Memory B cell (primary cell): ENCODE measurements around the gene RFC4.

Experiments used
- ATAC-seq: fragments of 150-1000 bp; cut with Tn5 transposase; 2 replicates; pipeline ENCODE4 v1.10.0; 2021; ENCODE audit warnings: low read depth, mild to moderate bottlenecking, moderate library complexity
- DNase-seq, 2 donors: peaks; one replicate each; pipeline ENCODE4 v3.0.0; 2022; ENCODE audit warnings: low spot score in 2 of 2
- H3K27ac Mint-ChIP-seq: one replicate; pipeline ENCODE4 v1.8.0; 2022; ENCODE audit warnings: mild to moderate bottlenecking, moderate library complexity, mixed read lengths
- H3K27me3 Mint-ChIP-seq: one replicate; pipeline ENCODE4 v1.8.0; 2022; ENCODE audit warnings: mixed read lengths
- H3K36me3 Mint-ChIP-seq: one replicate; pipeline ENCODE4 v1.8.0; 2022; ENCODE audit warnings: mild to moderate bottlenecking, mixed read lengths
- H3K4me1 Mint-ChIP-seq: one replicate; pipeline ENCODE4 v1.8.0; 2022; ENCODE audit warnings: mixed read lengths
- H3K4me3 Mint-ChIP-seq: one replicate; pipeline ENCODE4 v1.8.0; 2022; ENCODE audit warnings: mild to moderate bottlenecking, moderate library complexity, mixed read lengths
- H3K9me3 Mint-ChIP-seq: one replicate; pipeline ENCODE4 v1.8.0; 2022; ENCODE audit warnings: mixed read lengths

The RFC4 gene

DNA sequence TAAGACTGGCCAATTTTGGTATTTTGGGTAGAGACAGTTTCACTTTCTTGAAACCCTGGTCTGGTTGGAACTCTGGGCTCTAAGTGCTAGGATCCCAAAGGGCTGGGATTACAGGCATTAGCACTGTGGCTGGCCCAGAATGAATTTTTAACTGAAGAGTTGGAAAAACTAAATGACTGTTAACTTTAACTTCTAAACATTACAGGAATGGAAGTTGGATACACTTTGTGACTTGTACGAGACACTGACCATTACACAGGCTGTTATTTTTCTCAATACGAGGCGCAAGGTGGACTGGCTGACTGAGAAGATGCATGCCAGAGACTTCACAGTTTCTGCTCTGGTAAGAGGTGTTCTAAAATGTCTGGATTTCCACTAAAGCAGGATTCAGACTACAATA is 19.4 kb downstream of the RFC4 start:
- Mint-ChIP-seq H3K4me1 (peaks cover 46% of the 10 kb centered on the region), H3K27me3 (no peaks in the 10 kb centered on the region), H3K27ac (peak overlapping the region; percentile 97), H3K9me3 (no peaks in the 10 kb centered on the region), H3K4me3 (peak overlapping the region; percentile 60), H3K36me3 (peaks cover 47% of the 10 kb centered on the region)
- DNase-seq (no peak), ATAC-seq (no peak)

DNA sequence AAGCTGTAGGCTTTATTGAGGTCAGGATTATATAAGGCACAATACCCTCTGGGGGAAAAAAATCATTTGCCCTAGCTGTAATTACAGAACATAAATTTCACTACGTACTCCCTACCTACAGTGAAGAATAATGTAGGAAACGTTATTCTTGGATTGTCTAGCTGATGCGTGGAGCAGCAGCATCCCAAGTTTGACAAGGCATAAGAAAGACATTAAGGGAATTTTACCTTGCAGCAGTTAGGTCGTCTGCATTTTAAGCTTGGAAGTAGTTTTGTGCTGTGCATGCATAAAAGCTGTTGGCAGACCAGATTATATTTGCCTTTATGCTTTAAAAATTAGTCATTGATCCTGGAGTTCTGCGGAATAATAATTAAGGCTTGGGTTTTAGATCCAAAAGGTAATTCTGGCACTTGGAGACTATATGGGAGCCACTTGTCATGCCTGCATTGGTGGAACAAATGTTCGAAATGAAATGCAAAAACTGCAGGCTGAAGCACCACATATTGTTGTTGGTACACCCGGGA is 20.7 kb downstream of the RFC4 start:
- no peaks in the 10 kb centered on the region for H3K9me3 Mint-ChIP-seq
- no peak for ATAC-seq
- peaks cover 44% of the 10 kb centered on the region for H3K36me3 Mint-ChIP-seq
- peak overlapping the region; percentile 97 for H3K27ac Mint-ChIP-seq
- DNase-seq: no peak
- H3K27me3 Mint-ChIP-seq: no peaks in the 10 kb centered on the region
- H3K4me3 Mint-ChIP-seq: peak overlapping the region; percentile 91
- H3K4me1 Mint-ChIP-seq: peaks cover 44% of the 10 kb centered on the region

DNA sequence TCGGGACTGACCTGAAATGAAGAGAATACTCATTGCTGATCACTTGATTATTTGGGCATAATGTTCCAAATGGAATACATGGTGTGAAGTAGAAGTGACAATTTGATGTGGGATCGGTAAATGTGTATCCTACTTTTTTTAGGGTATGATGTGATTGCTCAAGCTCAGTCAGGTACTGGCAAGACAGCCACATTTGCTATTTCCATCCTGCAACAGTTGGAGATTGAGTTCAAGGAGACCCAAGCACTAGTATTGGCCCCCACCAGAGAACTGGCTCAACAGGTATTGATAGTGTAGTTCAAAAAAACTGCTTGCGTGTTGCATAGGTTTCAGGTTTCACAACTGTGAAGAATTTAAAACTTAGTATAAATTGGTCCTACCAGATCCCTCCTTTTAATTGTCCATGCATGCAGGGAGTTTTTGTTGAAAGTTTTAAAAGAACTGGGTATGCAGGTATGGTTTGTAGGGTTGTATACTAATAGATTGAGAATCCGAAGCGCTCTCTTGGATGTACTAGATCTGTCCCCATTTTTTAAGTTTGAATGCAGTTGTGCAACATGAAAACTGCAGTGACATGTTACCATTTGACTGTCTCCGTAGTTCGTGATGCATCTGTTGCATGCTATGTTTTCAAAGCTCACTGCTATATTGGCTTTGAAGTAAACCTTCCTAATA is 21.3 kb downstream of the RFC4 start:
- Mint-ChIP-seq H3K9me3 (no peaks in the 10 kb centered on the region), H3K27me3 (no peaks in the 10 kb centered on the region)

DNA sequence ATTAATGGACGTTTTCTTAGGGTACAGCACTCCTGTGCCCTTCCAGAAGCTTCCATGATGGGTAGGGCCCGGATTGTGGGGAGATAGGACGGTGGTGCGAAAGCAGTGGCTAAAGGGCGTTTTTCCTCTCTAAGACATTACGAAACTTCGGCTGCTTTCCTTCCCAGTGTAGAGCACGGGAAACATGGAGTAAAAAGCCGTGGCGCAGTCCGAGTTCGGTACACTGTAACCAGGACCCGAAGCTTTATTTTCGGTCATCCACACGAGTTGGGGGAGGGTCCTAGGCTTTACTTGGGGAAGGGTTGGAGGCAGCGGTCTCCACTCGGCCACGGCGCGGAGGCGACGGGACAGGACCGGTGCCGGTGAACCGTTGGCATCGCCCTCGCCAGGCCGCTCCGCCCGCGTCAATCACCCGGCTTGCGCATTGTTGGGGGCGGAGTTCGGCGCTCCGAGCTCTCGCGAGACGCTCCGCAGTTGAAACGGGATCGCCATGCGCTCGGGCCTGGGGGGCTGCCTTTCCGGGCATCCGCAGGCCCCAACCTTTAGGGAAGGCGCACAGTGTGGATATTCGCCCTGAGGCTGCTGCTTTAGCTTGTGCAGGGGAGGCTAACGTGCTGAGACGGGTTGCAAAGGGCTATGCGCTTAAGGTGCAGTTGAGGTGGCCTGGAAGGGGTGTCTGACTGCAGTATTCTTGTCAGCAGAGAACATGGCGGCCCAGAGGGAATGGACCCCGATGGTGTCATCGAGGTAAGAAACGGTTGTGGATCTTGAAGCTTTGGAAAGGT is 22.4 kb downstream of the RFC4 start:
- Mint-ChIP-seq H3K36me3 (peaks cover 40% of the 10 kb centered on the region), H3K27ac (peak overlapping the region; percentile 97), H3K9me3 (no peaks in the 10 kb centered on the region), H3K4me1 (peaks cover 40% of the 10 kb centered on the region), H3K4me3 (peak overlapping the region; percentile 91), H3K27me3 (no peaks in the 10 kb centered on the region)
- ATAC-seq (peak; percentile 70), DNase-seq (peak; percentile 82 to 88)

More for the DNA sequence above, 21.3 kb downstream of the RFC4 start:
- H3K36me3 Mint-ChIP-seq: peaks cover 44% of the 10 kb centered on the region
- DNase-seq (no peak), ATAC-seq (no peak)
- H3K4me1 Mint-ChIP-seq: peaks cover 44% of the 10 kb centered on the region
- peak overlapping the region; percentile 91 for H3K4me3 Mint-ChIP-seq
- H3K27ac Mint-ChIP-seq: peak overlapping the region; percentile 97

DNA sequence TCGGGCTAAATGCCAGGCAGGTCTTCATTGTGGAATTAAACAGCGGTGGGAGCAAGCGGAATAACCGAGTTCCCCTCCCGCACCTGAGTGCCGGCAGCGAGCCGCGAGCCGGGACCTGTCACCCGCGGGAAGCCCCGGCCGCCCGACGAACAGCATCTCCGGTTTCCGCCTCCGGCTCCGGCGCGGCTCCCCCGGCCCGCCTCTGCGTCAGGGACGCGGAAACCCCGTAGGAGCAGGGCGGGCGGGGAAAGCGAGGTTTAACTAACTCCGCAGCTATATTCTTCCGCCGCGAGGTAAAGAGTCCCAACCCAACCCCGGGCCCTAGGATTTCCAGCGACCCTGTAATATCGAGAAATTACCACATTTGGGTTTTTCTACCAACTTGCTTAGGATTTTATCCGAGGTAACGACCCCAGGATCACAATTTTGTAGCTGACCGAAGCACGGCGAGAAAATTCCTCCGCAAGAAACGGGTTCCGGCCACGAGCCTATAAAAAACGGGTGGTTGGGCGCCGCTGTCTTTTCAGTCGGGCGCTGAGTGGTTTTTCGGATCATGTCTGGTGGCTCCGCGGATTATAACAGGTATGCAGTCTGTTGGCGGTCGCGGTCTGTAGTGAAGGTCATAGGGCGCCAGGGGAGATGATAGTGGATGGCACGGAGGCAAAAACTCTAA is 23.1 kb downstream of the RFC4 start, which contains the start of gene EIF4A2:
TSS of gene EIF4A2 (plus strand) at position 520 of the 673 bp plus-strand sequence. CDS start at position 554, 34 bp downstream.
- Mint-ChIP-seq H3K27me3 (no peaks in the 10 kb centered on the region), H3K36me3 (peaks cover 34% of the 10 kb centered on the region), H3K4me3 (peak within 1 kb of the TSS; percentile 91), H3K27ac (peak within 1 kb of the TSS; percentile 97), H3K4me1 (peaks cover 36% of the 10 kb centered on the region), H3K9me3 (no peaks in the 10 kb centered on the region)
- DNase-seq: peak; percentile 92 to 93
- peak; percentile 75 for ATAC-seq

DNA sequence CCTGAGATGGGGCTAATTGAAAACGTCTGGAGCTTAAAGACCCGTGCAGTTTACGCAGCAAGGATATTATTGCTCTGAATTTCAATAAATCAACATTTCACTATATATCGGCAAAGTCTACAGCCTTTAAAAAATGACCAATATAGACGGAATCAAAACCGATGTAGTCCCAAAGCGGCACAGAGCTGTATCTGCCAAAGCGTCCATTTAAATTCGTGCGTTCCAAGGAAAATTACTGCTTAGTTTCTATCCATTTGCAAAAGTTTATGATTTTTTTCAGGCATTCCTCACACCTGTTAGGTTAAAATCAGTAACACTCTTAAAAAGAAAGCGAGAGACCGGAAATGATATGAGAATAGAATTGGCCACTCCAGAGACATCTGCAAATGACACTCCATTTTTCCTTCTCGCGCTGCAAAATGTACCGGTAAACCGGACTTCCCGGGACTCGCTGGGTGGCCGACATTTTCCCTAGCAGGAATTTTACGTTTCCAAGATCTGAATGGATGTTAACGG is 23.7 kb downstream of the RFC4 start:
- Mint-ChIP-seq H3K27ac (peak overlapping the region; percentile 97), H3K4me1 (peaks cover 30% of the 10 kb centered on the region)

DNA sequence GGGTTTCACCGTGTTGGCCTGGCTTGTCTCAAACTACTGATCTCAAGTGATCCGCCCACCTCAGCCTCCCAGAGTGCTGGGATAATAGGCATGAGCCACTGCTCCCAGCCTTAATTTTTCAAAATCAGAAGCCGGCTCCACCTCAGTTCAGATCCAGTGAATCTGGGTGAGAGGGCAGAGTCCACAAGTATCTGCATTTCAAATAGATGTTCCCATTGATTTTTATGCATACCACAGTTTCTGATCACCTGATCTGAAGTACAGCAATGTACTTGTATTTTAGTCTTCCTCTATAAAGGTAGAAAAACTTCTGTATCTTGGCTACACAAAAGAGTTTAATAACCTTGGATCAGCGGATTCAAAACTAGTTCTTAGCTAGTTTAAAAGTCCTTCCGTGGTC is 27.1 kb downstream of the RFC4 start:
- ATAC-seq (no peak), DNase-seq (no peak)
- Mint-ChIP-seq H3K9me3 (no peaks in the 10 kb centered on the region), H3K27me3 (no peaks in the 10 kb centered on the region), H3K4me1 (peaks cover 9% of the 10 kb centered on the region), H3K4me3 (no peak overlapping the region), H3K36me3 (peaks cover 5% of the 10 kb centered on the region), H3K27ac (no peak overlapping the region)

More for the DNA sequence above, 23.7 kb downstream of the RFC4 start:
- H3K4me3 Mint-ChIP-seq: peak overlapping the region; percentile 91
- peaks cover 28% of the 10 kb centered on the region for H3K36me3 Mint-ChIP-seq
- ATAC-seq: no peak
- no peaks in the 10 kb centered on the region for H3K27me3 Mint-ChIP-seq
- no peaks in the 10 kb centered on the region for H3K9me3 Mint-ChIP-seq
- no peak for DNase-seq

DNA sequence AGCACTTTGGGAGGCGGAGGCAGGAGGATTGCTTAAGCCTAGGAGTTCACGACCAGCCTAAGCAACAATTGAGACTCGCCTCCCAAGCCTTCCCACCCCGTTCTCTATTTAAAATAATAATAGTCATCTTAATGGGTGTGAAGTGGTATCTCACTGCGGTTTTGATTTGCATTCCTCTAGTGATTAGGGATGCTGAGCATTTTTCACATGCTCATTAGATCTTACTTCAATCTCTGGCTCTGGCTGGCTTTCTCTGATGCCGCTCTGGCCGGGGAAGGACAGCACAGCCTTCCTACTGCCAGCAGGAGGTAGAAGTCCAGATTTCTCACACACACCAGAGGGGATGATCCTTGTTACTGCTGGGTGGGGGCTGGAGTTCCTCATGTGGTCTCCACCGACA is 30.3 kb downstream of the RFC4 start:
- H3K36me3 Mint-ChIP-seq: no peaks in the 10 kb centered on the region
- no peak overlapping the region for H3K4me3 Mint-ChIP-seq
- H3K4me1 Mint-ChIP-seq: peaks cover 10% of the 10 kb centered on the region
- H3K9me3 Mint-ChIP-seq: no peaks in the 10 kb centered on the region
- ATAC-seq (no peak), DNase-seq (no peak)
- no peak overlapping the region for H3K27ac Mint-ChIP-seq
- no peaks in the 10 kb centered on the region for H3K27me3 Mint-ChIP-seq

DNA sequence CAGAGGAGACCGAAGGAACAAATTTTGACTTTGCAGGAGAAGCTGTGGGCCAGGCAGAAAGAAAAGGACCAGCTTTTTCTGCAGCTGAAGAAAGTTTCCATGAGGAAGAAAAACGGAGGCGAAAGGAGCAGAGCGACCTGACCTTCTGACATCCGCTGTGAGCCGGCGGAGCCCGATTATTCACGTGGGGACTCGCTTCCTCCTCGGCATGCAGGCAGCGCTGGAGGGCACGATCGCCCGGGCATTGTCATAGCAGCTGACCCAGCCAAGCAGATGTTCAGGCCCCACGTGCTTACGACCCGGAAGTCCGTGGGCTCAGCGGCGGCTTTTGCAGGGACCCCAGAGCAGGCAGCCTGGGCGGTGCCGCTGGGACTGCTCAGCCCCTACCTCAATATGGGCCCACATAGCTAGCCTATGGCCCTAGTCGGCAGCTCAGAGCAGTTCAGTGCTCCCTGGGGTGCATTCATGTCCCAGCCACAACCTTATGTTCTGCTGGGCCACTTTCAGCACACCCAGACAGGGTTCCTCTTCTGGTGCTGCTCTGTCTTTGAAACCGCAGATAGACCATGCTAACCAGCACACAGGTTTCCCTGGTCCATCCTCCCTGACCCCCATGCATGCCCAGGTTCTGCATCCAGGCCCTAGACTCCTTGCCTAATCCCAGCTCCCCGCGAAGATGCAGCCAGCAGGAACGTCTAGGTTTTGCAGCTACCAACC is 33.4 kb downstream of the RFC4 start:
- H3K36me3 Mint-ChIP-seq: no peaks in the 10 kb centered on the region
- H3K4me1 Mint-ChIP-seq: peaks cover 10% of the 10 kb centered on the region

DNA sequence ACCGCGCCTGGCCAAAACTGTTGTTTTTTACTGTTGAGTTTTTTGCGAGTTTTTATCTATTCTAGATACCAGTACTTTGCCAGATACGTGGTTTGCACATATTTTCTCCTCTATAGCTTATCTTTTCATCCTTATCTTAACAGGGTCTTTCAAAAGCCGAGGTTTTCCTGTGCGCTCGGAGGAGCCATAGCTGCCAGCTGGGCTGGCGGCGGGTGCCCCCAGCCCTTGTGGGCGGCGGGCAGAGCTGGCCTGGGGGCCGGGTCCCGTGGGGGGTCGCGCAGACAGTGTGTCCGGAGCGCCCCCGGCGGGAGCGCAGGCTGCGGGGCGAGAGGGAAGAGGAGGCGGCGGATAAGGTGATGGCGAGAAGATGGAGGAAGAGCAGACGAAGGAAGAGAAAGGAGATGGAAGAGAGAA is 34.0 kb downstream of the RFC4 start:
- Mint-ChIP-seq H3K36me3 (no peaks in the 10 kb centered on the region), H3K9me3 (no peaks in the 10 kb centered on the region), H3K4me3 (peak overlapping the region; percentile 88), H3K27me3 (no peaks in the 10 kb centered on the region), H3K4me1 (peaks cover 10% of the 10 kb centered on the region), H3K27ac (peak overlapping the region; percentile 88)
- DNase-seq (peak in 1 of 2 donors; percentile 28), ATAC-seq (peak; percentile 13)

More for the DNA sequence above, 33.4 kb downstream of the RFC4 start:
- Mint-ChIP-seq H3K9me3 (no peaks in the 10 kb centered on the region), H3K27me3 (no peaks in the 10 kb centered on the region), H3K4me3 (peak overlapping the region; percentile 88), H3K27ac (peak overlapping the region; percentile 88)
- ATAC-seq (peak; percentile 89), DNase-seq (peak; percentile 58 to 61)

DNA sequence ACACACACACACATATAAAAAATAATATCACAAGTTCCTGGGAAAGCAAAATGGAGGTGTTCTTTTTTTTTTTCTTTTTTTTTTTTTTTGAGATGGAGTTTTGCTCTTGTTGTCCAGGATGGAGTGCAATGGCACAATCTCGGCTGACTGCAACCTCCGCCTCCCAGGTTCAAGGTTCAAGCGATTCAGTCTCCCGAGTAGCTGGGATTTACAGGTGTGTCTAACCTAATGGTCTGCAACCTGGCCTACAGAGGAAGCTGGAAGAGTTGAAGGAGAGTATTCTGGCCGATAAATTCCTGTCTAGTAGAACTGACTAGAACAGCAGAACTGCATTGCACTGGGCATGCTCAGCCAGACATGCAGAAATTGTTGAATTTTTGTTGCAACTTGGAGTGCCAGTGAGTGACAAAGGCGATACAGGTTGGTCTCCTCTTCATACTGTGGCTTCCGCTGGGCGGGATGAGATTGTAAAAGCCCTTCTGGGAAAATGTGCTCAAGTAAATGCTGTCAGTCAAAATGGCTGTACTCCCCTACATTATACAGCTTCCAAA is 45.3 kb downstream of the RFC4 start:
- H3K27ac Mint-ChIP-seq: no peak overlapping the region
- H3K36me3 Mint-ChIP-seq: peaks cover 4% of the 10 kb centered on the region
- H3K4me3 Mint-ChIP-seq: no peak overlapping the region
- peaks cover 1% of the 10 kb centered on the region for H3K9me3 Mint-ChIP-seq
- no peaks in the 10 kb centered on the region for H3K4me1 Mint-ChIP-seq
- ATAC-seq (no peak), DNase-seq (no peak)
- no peaks in the 10 kb centered on the region for H3K27me3 Mint-ChIP-seq

DNA sequence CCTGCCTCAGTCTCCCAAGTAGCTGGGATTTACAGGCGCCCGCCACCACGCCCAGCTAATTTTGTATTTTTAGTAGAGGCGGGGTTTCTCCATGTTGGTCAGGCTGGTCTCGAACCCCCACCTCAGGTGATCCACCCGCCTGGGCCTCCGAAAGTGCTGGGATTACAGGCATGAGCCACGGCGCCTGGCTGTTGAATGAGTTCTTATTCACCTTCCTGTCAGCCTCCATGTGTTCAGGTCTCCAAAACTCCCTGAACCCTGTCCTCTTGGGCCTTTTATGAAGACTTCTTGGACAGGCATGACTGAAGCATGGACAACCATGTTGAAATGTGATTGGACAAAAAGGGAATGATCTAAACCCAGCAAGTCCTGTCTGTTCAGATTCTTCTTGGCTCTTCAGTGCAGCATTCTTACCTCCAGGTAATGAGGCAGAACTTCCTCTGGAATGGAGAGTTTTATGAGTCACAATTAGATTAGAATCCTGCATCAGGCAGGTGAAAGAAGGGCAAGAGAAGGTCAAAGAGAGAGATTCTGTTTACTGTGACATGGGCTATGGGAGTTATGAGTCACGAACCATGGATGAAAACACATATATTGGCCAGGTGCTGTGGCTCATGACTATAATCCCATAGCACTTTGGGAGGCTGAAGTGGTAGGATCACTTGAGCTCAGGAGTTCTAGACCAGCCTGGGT is 46.0 kb downstream of the RFC4 start:
- Mint-ChIP-seq H3K4me3 (no peak overlapping the region), H3K36me3 (peaks cover 4% of the 10 kb centered on the region), H3K4me1 (no peaks in the 10 kb centered on the region), H3K27ac (no peak overlapping the region), H3K27me3 (no peaks in the 10 kb centered on the region), H3K9me3 (peaks cover 1% of the 10 kb centered on the region)
- no peak for DNase-seq
- ATAC-seq: no peak
